Cardiac fibroblast (primary cell): ENCODE data around the gene WDR13.
"Not testable (repeated sequence)": the region's sequence is repeated elsewhere in the genome, so short reads cannot be mapped to it uniquely, and the experiment has no call there.

ENCODE experiments used
- DNase-seq, 2 donors: peaks; one replicate each; pipeline versions ENCODE4 v3.0.0 to v3.0.0-alpha.2; 2010; ENCODE audit warnings: low read depth in 2 of 2
- H3K4me3 ChIP-seq, 2 donors: replicated peaks in 1 of 2; 1 replicate in 1 of 2; 2 replicates in 1 of 2; pipeline ENCODE4 v1.5.1; 2011; ENCODE audit warnings: low read depth in 2 of 2, low read length in 2 of 2, mild to moderate bottlenecking in 2 of 2, moderate library complexity in 1 of 2
- CTCF ChIP-seq: IDR thresholded peaks from one replicate; pipeline ENCODE4 v1.5.1; 2011; ENCODE audit warnings: low read depth, mild to moderate bottlenecking, low read length, inconsistent platforms

Gene WDR13

GRCh38 chrX:48597353-48598264, at the start of gene WDR13:
WDR13 (plus strand) TSS chrX:48597492; CDS start chrX:48597997, 505 bp downstream.
- H3K4me3 ChIP-seq, result peak within 1 kb of the TSS; percentile 52 to 63
- peak; percentile 97 to 98 for DNase-seq
- no peak for TF ChIP-seq CTCF

GRCh38 chrX:48548871-48549270, 48.4 kb upstream of the WDR13 start:
- TF ChIP-seq CTCF, result no peak
- no peak for DNase-seq
- H3K4me3 ChIP-seq, result no peak overlapping the region

GRCh38 chrX:48555731-48556325, 41.5 kb upstream of the WDR13 start:
- H3K4me3 ChIP-seq, result not testable (repeated sequence)
- peak in 1 of 2 donors; percentile 53 for DNase-seq

GRCh38 chrX:48558271-48558670, 39.0 kb upstream of the WDR13 start:
- peak; percentile 84 to 91 for DNase-seq
- no peak overlapping the region for H3K4me3 ChIP-seq
- TF ChIP-seq CTCF, result no peak

- TF ChIP-seq CTCF, result no peak
- no peak for DNase-seq
- H3K4me3 ChIP-seq, result no peak overlapping the region
These were observed 37.7 kb upstream of the WDR13 start for GRCh38 chrX:48559636-48560035.

GRCh38 chrX:48560056-48560455, 37.2 kb upstream of the WDR13 start:
- DNase-seq, result no peak
- H3K4me3 ChIP-seq, result no peak overlapping the region
- no peak for TF ChIP-seq CTCF

- no peak for TF ChIP-seq CTCF
- no peak overlapping the region for H3K4me3 ChIP-seq
- no peak for DNase-seq
These were observed 36.6 kb upstream of the WDR13 start for GRCh38 chrX:48560681-48561080.
